COLO668 (cell line): ENCODE data around the gene VTN.

Source experiments
- DNase-seq: peaks from one replicate; lab custom pipeline; 2025; ENCODE audit not compliant: unreplicated experiment; lab: John Stamatoyannopoulos, UW

Gene VTN

DNA sequence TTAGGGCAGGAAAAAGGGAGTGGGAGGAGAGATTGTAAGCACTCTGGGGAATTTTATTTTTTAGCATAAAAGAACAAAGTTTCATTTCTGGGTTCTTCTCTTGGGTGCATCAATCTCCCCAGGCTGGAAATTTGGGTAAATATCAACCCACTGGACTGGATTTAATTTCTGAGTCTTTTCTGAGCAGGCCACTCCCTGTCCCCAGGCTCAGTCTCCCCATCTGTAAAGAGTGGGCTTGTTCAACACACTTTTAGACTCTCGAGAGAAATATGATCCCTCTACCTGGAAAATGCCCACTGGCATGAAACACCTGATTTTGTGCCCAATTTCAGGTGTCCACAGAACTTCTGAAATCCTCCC is 617 bp upstream of the VTN start:
- no peak for DNase-seq

DNA sequence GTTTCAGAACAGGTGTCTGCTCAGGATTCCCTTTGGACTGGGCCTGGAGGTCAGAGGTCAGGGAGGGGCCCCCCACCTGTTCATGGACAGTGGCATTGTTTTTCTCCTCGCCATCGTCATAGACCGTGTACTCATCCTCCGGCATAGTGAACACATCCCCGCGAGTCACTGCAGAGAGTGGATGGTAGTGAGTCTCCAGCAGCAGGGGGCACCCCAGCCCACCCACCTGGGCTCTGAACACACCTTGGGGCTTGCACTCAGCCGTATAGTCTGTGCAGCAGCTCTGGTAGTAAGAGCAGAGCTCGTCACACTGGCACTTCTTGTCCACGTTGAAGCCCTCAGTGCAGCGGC is 448 bp downstream of the VTN start:
- peak; percentile 3 for DNase-seq

DNA sequence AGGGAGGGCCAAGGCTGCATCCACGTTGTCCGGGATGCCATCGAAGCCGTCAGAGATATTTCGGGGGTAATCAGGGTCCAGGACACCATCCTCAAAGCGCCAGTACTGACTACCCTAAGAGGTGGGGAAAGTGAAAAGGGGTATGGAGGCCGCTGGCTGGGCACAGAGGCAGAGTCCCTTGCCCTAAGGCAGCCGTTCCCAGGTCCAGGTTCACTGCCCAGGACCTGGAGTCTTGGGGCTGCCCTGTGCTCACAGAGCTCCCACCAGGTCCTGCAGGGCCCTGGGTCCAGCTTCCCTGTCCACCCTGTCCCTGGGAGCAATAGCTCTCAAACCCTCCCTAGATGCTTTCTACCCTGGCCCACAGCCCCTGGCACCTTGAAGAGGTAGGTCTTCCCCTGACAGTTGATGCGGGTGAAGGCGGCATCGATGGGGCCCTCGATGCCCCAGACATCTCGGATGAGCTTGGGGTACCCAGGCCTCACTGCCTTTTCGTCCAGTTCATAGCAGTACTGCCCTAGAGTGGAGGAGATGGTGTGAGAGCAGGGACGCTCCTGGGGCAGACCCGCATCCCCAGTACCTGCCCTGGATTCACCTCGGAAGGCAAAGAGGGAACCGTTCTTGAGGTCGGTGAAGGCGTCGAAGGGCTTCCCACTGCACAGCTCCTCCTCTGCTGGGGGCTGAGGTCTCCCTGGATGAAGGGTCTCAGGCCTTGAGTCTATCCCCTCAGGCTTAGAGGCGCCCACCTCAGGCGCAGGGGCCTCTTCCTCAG is 1.0 kb downstream of the VTN start:
- no peak for DNase-seq

DNA sequence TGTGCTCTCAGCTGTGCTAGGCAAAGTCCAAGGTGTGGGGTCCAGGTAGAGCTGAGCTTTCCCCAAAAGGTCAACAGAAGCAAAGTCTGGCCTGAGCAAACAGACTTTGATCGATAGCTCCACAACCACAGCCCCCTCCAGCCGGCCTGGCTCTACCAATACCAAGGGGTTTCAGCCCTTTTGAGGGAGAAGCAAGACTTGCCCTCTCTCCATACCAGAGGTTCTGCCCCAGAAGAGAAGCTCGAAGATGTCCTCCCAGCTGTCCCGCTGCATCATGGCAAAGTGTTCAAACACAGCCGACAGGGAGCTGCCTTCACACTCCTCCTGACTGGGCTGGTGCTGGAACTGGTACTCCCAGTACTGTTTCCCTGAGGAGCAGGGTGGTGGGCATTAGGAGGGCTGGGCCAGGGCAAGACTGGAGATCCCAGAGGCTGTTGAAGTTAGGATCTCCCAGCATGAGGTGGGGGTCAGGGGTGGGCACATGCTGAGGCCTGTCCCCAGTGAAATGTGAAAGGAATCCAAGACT is 1.7 kb downstream of the VTN start:
- no peak for DNase-seq

- DNase-seq = no peak
These were observed 2.3 kb downstream of the VTN start for GRCh38 chr17:28367641-28368305.

DNA sequence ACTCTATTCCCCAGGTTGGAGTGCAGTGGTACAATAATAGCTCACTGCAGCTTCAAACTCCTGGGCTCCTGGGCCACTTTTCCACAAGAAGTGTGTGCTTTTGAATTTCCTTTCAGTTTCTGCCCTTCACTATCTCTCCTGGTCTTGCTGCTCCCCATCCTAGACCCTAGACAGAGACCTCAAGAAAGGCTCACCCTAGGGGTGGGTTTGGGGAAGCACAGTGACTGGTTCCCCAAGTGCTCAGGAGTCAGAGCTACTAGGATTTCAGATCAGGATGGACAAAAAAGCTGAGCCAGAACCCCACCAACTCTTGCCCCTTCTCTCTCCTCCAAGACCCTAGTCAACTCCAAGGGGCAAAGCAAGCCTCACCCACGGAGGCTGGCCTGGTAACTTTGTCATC is 3.5 kb downstream of the VTN start:
- DNase-seq = no peak

DNA sequence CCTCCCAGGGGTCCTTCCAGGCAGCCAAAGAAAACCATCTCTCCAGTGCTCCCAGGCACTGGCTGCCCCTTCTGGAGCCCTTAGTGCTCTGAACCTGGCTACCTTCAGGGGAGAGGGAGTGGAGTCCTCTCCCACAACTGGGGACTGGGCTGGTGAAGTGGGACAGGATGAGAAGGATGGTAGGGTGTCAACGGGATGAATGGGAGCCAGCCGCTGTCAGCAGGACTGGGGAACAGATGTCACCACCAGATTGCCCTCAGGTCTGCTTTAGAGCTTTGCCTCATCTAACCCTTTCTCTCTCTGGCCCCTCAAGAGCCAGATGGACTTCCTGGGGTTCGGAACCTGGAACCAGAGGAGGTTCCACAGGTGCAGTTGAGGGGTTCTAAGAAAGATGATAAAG is 4.6 kb downstream of the VTN start:
- no peak for DNase-seq

DNA sequence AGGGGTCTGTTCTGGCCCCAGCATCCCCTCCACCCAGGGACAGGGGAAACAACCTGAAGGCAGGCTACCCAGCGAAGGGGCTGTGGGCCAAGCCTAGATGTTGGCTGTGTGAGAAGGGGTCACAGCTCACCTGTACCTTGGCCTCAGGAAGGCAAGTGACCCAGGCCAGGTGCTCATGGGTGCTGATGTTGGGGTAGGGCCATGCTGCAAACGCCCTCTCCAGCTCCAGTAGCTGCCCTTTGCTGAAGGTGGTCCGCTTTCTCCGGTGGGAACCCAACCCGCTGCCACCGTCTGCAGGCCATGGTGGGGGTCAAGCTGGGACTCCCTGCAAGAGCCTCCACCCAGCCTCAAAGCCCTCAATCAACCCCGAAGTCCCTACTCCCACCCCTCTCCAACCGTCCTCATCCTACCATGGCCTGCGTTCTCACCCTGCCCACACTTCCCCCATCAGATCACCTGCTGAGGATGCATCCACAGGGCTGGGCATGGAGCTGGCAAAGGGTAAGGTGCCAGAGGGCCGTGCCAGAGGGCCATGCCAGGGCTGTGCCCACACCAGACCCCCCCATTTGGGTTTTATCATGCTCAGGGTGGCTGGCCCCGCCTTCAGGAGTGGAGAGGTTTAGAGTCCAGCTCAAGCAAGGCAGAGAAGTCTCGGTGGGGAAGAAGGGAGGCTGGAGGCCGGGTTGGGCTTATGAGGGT is 5.3 kb downstream of the VTN start, which contains the start of gene SEBOX:
Gene SEBOX, minus strand, starts transcription at position 535 of the 699 bp plus-strand sequence. Its CDS starts 48 bp downstream, at position 487.
- DNase-seq = no peak

- no peak for DNase-seq
These were observed 6.1 kb downstream of the VTN start for GRCh38 chr17:28363776-28364650.

DNA sequence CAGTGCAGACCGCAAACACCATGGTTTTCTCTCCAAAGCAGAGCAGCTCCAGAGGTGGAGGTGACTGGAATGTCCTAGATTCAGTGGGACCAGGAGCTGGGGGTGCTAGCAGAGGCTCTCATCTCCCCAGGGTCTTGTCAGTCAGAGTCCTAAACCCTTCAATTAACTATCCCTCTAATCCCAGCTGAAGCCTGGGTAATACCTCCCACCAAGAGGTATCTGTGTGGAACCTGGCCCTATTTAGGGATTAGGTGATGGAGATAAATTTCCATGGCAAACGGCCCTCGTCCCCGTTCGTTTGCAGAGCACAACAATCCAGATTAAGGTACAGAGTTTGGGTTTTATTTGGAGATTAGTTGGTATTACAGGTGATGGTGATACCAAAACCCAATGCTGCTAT is 6.9 kb downstream of the VTN start:
- no peak for DNase-seq

GRCh38 chr17:28357901-28358197 is 12.3 kb downstream of the VTN start:
- DNase-seq = no peak

GRCh38 chr17:28357061-28357900 is 12.8 kb downstream of the VTN start, which contains the start of gene POLDIP2:
Gene POLDIP2 (minus strand): TSS chr17:28357527. CDS start chr17:28357448, 79 bp downstream.
- DNase-seq = peak; percentile 89

GRCh38 chr17:28350271-28350670 is 19.8 kb downstream of the VTN start:
- no peak for DNase-seq

DNA sequence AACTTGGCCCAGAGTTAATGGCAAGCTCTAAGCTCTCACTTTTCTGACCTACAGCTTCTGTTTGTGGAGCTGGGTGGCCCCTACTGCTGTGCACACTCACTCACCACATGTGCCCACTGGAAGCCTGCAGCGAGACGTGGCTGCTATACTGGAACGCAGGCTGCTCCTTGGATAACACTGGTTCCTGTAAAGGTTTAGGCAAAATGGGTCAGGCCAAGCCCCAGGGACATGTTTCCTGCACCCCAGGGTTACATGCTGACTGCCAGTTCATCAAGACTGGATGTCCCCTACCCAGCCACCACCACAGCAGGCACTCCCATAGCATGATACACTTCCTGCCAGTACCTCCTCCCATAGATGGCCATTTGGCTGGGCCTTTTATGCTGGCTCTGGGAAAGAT is 21.1 kb downstream of the VTN start:
- DNase-seq = no peak

GRCh38 chr17:28347261-28347891 is 22.7 kb downstream of the VTN start:
- DNase-seq = no peak

DNA sequence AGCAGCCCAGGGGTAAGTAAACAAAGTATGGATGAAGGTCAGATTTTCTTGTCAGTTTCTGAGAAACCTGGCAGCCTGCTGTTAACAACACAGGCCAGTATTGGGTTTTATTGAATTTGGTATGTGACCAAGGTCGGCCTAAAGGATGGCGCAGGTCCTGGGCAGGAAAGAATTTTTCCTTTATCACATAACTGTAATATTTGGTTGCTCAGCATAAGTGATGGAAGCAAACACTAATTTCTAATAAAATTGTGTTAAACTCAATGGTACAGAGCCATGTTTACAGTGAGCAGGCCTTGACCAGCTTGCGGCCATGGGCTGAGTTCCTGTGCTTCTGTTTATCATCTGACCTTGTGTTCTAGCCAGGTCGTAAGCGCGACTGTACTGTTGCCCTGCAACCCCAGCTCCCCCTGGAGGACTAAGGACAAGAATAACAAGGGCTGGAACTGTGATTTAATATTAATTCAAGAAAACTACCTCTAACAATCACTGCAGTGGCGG is 23.3 kb downstream of the VTN start:
- no peak for DNase-seq

DNA sequence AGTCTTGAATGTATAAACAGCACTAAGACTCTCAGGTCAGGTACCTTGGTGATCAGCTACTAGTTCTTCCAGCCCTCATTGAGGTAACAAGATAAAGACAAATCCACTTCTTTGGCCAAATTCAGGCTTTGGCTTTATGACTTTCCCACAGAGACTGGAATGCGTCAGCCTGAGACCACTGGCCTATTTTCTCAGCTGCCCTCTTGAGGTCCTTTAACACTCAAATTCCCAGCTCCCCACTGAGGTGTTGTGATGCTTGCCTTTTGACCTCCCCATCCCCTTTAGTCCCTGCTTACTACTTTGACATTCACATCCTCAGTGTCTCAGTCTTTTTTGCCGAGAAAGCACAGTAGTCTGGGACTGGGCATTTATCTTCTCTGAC is 23.9 kb downstream of the VTN start:
- DNase-seq = no peak

DNA sequence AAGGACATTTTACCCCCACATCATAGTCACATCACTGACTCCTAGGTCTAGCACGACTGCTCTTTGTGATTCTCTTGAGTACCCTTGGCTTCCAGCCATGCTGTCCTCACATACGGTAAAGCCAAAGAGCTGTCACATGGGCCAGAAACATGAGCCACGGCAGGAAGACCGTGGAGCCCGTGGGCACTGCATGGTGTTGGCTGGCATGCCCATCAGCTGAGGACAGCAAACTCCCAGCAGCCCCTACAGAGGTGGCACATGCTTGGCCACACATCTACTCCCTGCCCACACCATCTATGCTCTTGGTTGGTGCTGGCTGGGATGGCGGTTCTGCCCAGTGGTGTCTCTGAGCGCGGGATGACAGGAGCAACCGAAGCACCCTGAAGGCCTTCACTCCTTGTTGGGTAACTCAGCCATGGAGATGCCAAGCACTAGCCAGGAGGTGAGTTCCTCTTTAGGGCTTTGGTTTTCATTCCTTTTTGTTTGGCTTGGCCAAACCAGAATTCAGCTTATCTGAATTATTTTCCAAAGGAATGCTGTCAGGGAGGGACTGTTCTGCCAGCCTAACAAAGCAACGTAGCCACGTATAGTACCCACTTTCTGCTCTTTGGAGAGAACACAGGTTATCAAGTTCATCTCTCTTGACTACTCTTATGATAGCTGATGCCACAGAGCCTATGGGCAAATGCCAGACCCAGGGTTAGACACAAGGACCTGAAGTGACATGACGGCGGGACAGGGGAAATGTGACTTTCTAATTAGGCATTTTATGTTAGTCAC is 24.5 kb downstream of the VTN start:
- DNase-seq = no peak

GRCh38 chr17:28344435-28344901 is 25.6 kb downstream of the VTN start:
- DNase-seq = no peak
